GM12865 (cell line): ENCODE data around the gene IGFBP7.

Source experiments
- DNase-seq: peaks from one replicate; pipeline ENCODE4 v3.0.0; 2010; ENCODE audit warnings: low read depth
- H3K4me3 ChIP-seq: 2 replicates; pipeline ENCODE4 v1.5.1; 2011; ENCODE audit warnings: mild to moderate bottlenecking, low read depth, low read length, control low read depth
- TF ChIP-seq, protein P1 (sequence below): IDR thresholded peaks from 2 replicates; pipeline ENCODE4 v1.5.1; 2011; ENCODE audit warnings: low read length, control low read depth, low read depth, inconsistent platforms; ENCODE audit not compliant: insufficient read depth; ENCODE audit errors: missing control alignments

Gene IGFBP7

GRCh38 chr4:57106181-57106580, 4.0 kb downstream of the IGFBP7 start:
- H3K4me3 ChIP-seq = no peak overlapping the region
- TF ChIP-seq, protein P1, sequence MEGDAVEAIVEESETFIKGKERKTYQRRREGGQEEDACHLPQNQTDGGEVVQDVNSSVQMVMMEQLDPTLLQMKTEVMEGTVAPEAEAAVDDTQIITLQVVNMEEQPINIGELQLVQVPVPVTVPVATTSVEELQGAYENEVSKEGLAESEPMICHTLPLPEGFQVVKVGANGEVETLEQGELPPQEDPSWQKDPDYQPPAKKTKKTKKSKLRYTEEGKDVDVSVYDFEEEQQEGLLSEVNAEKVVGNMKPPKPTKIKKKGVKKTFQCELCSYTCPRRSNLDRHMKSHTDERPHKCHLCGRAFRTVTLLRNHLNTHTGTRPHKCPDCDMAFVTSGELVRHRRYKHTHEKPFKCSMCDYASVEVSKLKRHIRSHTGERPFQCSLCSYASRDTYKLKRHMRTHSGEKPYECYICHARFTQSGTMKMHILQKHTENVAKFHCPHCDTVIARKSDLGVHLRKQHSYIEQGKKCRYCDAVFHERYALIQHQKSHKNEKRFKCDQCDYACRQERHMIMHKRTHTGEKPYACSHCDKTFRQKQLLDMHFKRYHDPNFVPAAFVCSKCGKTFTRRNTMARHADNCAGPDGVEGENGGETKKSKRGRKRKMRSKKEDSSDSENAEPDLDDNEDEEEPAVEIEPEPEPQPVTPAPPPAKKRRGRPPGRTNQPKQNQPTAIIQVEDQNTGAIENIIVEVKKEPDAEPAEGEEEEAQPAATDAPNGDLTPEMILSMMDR = no peak
- no peak for DNase-seq

DNA sequence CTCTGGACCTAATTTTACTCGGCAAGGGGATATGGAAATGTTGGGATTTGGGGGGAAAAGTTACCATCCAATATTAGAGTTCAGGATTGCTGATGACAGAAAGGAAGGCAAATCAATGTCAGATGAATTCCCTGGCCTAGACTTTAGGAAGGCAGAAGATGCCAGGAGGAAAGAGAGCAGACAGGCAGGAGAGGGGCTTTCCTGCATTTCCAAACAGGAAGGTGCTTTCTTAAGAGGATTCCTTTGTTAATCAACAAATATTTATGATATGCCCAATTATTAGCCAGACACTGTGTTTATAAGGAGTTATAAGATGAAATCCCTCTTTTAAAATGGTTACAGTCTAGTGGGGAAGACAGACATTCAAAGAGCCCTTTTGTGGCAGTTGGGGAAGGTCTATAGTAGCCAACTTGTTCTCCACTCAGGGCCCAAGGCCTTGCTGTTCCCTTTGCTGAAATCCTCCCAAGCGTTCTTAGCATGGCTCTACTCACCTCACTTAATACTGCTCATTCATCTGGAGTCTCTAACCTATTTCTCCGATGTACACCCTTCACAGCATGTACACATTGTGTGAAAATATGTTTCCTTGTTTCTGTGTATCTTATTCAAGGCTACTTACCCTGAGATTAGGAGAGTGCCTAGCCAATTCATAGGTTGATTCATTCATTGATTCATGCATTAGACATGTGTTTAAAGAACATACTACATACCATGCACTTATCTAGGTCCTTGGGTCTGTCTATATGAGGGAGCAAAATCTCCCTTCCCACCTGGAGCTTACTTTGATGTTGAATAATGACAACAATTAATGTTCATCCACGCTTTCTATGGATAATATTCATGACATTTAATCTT, 5.3 kb downstream of the IGFBP7 start:
- TF ChIP-seq, protein P1 = no peak
- no peak overlapping the region for H3K4me3 ChIP-seq
- no peak for DNase-seq

DNA sequence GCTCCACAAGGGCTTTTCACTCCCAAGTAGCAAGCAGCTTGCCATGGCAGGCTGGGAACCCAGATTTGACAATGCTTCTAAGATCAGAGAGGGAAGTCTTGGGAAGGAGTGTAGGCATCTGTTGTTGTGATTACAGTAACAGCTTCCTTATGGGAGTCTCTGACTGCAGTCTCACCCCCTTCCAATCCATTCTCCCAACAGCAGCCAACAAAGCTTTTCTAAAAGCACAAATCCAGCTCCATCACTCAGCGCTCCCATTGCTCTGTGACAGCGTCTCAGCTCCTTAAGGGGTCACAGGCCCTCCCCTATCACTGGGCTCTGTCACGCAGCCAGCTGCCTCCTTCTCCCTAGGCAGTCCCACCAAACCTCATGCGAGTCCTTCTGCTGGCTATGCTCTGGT, 7.1 kb downstream of the IGFBP7 start:
- DNase-seq = no peak
- H3K4me3 ChIP-seq = no peak overlapping the region
- TF ChIP-seq, protein P1 = no peak

DNA sequence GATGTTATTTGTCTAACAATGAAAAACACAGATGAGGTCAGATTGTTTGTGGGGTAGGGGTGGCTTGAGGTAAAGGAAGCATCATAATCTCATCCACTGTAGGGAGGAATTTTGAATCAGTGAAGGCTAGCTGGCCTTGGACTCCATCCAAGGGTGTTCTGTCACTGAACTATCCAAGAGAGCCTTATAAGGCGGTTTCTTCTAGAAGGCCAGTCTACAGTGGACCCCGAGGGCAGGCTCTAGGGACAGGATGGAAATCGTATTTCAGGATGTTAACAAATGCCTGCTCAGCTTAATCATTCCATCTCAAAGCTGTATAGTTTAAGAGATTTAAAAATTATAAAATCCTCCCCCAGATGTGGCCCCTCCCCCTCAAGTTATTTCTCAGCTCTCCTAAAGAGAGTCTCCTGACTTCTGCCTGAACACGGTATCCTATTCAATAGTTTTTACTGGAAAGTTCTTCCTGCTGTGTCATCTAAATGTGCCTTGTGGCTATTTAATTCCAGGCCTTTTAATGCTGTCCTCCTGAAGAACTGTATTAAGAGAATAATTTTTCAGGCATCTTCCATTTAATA, 8.0 kb downstream of the IGFBP7 start:
- TF ChIP-seq, protein P1 = no peak
- H3K4me3 ChIP-seq = no peak overlapping the region
- no peak for DNase-seq

GRCh38 chr4:57100979-57101651, 9.1 kb downstream of the IGFBP7 start:
- DNase-seq = no peak
- no peak overlapping the region for H3K4me3 ChIP-seq
- TF ChIP-seq, protein P1 = no peak

DNA sequence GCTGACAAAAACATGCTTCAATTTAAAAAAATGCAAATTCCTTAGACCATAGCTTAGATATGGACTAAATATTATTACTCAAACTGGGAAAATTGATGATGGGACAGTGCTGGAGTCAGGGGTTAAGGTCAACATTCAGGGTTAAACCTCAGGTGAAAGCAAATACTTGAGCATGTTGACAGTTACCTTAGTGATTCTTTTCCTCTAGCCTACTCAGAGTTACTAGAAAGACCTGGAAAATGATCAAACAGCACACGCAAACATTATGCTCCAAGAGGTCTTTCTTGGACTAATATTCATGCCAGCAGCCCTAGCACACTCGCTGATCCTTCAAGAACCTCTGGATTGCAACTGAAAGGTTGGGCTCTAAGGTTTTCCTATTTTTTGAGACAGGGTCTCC, 10.8 kb downstream of the IGFBP7 start:
- DNase-seq = no peak
- TF ChIP-seq, protein P1 = no peak
- no peak overlapping the region for H3K4me3 ChIP-seq
